ENCODE results near the gene VWA1. TPM values are rescaled to one million over a fixed set of nuclear protein-coding genes. Genes with fewer than 3 reads are reported as not detected.

VWA1 gene
- total and polyA plus RNA-seq, 2 of the 4 experiments (the other 2 are of a cell fraction) = 1.1 to 6.1 TPM

DNA sequence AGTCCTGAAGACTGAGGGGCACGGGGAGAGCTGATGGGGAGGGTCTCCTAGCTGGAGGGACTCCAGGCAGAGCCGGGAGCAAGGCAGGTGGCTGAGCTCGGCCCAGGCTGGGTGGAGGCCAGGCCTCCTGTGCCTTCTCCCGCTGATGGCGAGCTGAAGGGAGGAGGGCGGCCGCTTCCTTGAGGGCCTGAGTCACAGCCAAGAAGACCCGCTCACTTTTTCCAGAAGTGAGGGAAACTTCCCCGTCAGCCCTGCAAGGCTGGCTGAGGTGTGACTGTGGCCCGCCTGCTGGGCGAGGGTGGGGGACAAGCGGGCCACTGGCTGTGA lies 1.7 kb upstream of the VWA1 start:
- H2AK9ac ChIP-seq (replicated peaks; ENCODE audit: low read depth, low read length, poor library complexity) = peak overlapping the region; percentile 65
- no peak for TF ChIP-seq POLR2A (IDR thresholded peaks at IDR 0.05; ENCODE audit: low read depth, low read length)
- TF ChIP-seq USF2 (IDR thresholded peaks at IDR 0.05; ENCODE audit: low read depth, low read length) = no peak
- in situ Hi-C loops (cut with MboI; ENCODE audit: low sequenced_read_pairs) (no loop called here), intact Hi-C loops (cut with micrococcal nuclease) (no loop called here), dilution Hi-C loops (cut with HindIII; ENCODE audit: low sequenced_read_pairs, unreplicated experiment) (no loop called here)
- H3K14ac ChIP-seq (replicated peaks; ENCODE audit: low read depth, low read length) = 0 out of 2 replicates have a peak overlapping the region, but pooled peaks have one; percentile 11
- H3K9me3 ChIP-seq (ENCODE audit: control insufficient read depth, insufficient read depth, low read length) = no peaks in the 10 kb centered on the region
- POLR2A ChIA-PET (ENCODE audit: unreplicated experiment) = no interaction called here
- no peak overlapping the region for H2BK5ac ChIP-seq (ENCODE audit: low read depth, low read length, poor library complexity, severe bottlenecking)
- WGBS, 2 experiments (ENCODE audit: extremely low coverage in 2 of 2, insufficient read length in 1 of 2) = 16% methylated on average over 8 of the region's 12 CpGs; no CpG with 5 or more reads in 1 of the 2 experiments
- H3K9ac ChIP-seq (ENCODE audit: low read depth, low read length) = no peak overlapping the region
- no peak for ATAC-seq (ENCODE audit: low read depth)
- 0 out of 4 replicates have a peak, but pooled peaks cover 0 to 3% of the 10 kb centered on the region in 2 experiments for H3K79me1 ChIP-seq (ENCODE audit: low read depth in 1 of 2, low read length in 2 of 2)
- no peak overlapping the region for H3K4me3 ChIP-seq (ENCODE audit: insufficient read depth, low read depth, low read length)
- H3K4me2 ChIP-seq (ENCODE audit: low read depth, low read length) = no peak overlapping the region
- H2BK120ac ChIP-seq (ENCODE audit: low read depth, low read length) = no peak overlapping the region
- H2AK5ac ChIP-seq (ENCODE audit: low read depth, low read length) = 0 out of 2 replicates have a peak overlapping the region, but pooled peaks have one; percentile 8
- no peaks in the 10 kb centered on the region for H3K36me3 ChIP-seq (ENCODE audit: control insufficient read depth, insufficient read depth, low read length)
- H3K27ac ChIP-seq (ENCODE audit: insufficient read depth, low read length) = no peak overlapping the region; the same call in 1 of the 2 replicates
- no peak overlapping the region for H3K4ac ChIP-seq (ENCODE audit: low read depth, low read length)
- no peak overlapping the region for H2BK15ac ChIP-seq (ENCODE audit: low read depth, low read length)
- DNase-seq = peak; percentile 39
- CTCF ChIA-PET = interaction anchor here (0.6 kb wide), 1 partner anchor 133 kb away, joined by 5 read pairs; no protein-coding TSS in a partner anchor
- H3K9me1 ChIP-seq (ENCODE audit: insufficient read depth, low read length) = 0 out of 2 replicates have a peak, but pooled peaks cover 7% of the 10 kb centered on the region
- no peak overlapping the region for H2BK20ac ChIP-seq (ENCODE audit: low read depth, low read length)
- H4K5ac ChIP-seq (ENCODE audit: low read depth, low read length) = no peak overlapping the region
- no peak overlapping the region for H3K23ac ChIP-seq (ENCODE audit: low read depth, low read length)
- BruUV-seq (replicated peaks) = no TSS peak
- H3K27me3 ChIP-seq (ENCODE audit: control insufficient read depth, insufficient read depth, low read length) = no peaks in the 10 kb centered on the region; the same call in 1 of the 2 replicates
- H3K56ac ChIP-seq (ENCODE audit: extremely low read depth, insufficient read depth, low read length) = no peak overlapping the region
- peaks cover 25% of the 10 kb centered on the region for H3K4me1 ChIP-seq (ENCODE audit: control insufficient read depth, insufficient read depth, low read length)
- H3K18ac ChIP-seq (ENCODE audit: low read depth, low read length) = no peak overlapping the region
- no peak overlapping the region for H4K91ac ChIP-seq (ENCODE audit: insufficient read depth, low read depth, low read length)
- H4K20me1 ChIP-seq (ENCODE audit: insufficient read depth, low read length) = no peaks in the 10 kb centered on the region
- peak overlapping the region; percentile 82 for H2AFZ ChIP-seq (replicated peaks; ENCODE audit: low read length, poor library complexity)
- peak overlapping the region in 1 of 2 experiments; percentile 76; a peak in 1 of 4 replicates for H4K8ac ChIP-seq (ENCODE audit: low read depth in 2 of 2, low read length in 2 of 2)

Measured in IMR-90 (cell line).